GM12875 (cell line): ENCODE measurements around the gene AP3D1.

Experiments
- H3K4me3 ChIP-seq: one replicate; pipeline ENCODE4 v1.5.1; 2011; ENCODE audit warnings: low read depth, low read length, control low read depth
- CTCF ChIP-seq: IDR thresholded peaks from 2 replicates; pipeline ENCODE4 v1.5.1; 2011; ENCODE audit warnings: low read depth, mild to moderate bottlenecking, control low read depth, inconsistent platforms, low read length, moderate library complexity, borderline replicate concordance; ENCODE audit not compliant: insufficient read depth

The AP3D1 gene

DNA sequence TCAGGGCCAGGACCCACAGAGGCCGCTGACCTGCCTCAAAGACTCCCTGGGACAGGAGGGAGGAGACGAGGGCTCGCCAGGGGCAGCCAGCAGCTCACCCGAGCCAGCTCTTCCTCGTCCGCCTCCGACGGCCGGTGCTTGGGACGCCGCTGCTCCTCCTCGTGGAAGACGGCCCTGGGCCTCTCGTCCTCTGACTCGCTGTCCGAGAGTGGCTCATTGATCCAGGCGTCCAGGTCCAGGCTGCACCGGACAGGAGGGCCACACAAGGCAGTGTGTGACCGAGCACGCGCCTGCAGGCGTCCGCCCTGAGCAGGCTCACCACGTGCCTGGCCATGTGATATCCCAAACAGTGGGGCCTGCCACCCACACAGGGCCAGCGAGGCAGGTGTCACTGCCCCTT, 34.9 kb downstream of the AP3D1 start:
- no peak for TF ChIP-seq CTCF

GRCh38 chr19:2115911-2116426, 35.4 kb downstream of the AP3D1 start:
- H3K4me3 ChIP-seq, result no peak overlapping the region
- no peak for TF ChIP-seq CTCF

More for the DNA sequence above, 34.9 kb downstream of the AP3D1 start:
- no peak overlapping the region for H3K4me3 ChIP-seq

DNA sequence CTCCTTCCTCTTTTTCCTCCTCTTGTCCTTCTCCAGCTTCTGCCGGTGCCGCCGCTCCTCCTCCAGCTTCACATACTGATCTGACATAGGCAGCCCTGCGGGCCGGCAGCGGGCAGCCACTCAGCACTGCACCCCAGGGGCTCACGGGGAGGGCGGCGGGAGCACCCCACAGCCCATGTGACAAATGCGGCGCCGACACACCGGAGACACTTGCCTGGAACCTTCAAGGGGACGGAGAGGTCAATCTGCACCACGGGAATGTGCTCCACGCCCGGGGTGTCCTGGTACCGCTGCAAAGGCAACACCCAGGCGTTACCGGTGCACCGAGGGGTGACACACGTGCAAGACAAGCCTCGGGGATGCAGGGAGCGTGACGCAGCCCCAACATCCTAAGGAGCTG, 36.0 kb downstream of the AP3D1 start:
- H3K4me3 ChIP-seq, result no peak overlapping the region
- TF ChIP-seq CTCF, result no peak

- H3K4me3 ChIP-seq, result no peak overlapping the region
- TF ChIP-seq CTCF, result no peak
Observed at GRCh38 chr19:2114821-2115220, 36.5 kb downstream of the AP3D1 start.

GRCh38 chr19:2114218-2114617, 37.1 kb downstream of the AP3D1 start:
- no peak overlapping the region for H3K4me3 ChIP-seq
- no peak for TF ChIP-seq CTCF

- no peak for TF ChIP-seq CTCF
- no peak overlapping the region for H3K4me3 ChIP-seq
Observed at GRCh38 chr19:2113439-2114211, 37.7 kb downstream of the AP3D1 start.
